Left lung (tissue), 10 donors: ENCODE data around the gene DMD. TPM values are rescaled to one million over a fixed set of nuclear protein-coding genes. Genes with fewer than 3 reads are reported as not detected.

Experiments
- ATAC-seq: fragments of 200-7000 bp; cut with Tn5 transposase; one replicate; pipeline ENCODE4 v1.9.1; 2020; ENCODE audit warnings: moderate library complexity
- DNase-seq, 4 donors: peaks; one replicate each; pipeline ENCODE4 v3.0.0-alpha.2; 2013 to 2020
- H3K27ac ChIP-seq, 2 donors: fragments of 200-600 bp; sonication (generic) in 1 of 2; one replicate each; pipeline versions ENCODE4 v1.5.0 to v1.8.0; 2020 to 2021
- H3K27me3 ChIP-seq, 2 donors: fragments of 200-600 bp; sonication (generic) in 1 of 2; one replicate each; pipeline versions ENCODE4 v1.5.0 to v1.8.0; 2020 to 2021
- H3K36me3 ChIP-seq, 2 donors: fragments of 200-600 bp; sonication (generic) in 1 of 2; one replicate each; pipeline versions ENCODE4 v1.5.0 to v1.8.0; 2020 to 2021
- H3K4me1 ChIP-seq, 2 donors: fragments of 200-600 bp; one replicate each; pipeline ENCODE4 v1.8.0; 2021
- H3K4me3 ChIP-seq, 2 donors: fragments of 200-600 bp; sonication (generic) in 1 of 2; one replicate each; pipeline versions ENCODE4 v1.5.0 to v1.8.0; 2020 to 2021; ENCODE audit warnings: mild to moderate bottlenecking in 1 of 2
- H3K9me3 ChIP-seq, 2 donors: fragments of 200-600 bp; sonication (generic) in 1 of 2; one replicate each; pipeline versions ENCODE4 v1.5.0 to v1.8.0; 2020 to 2021
- CTCF ChIP-seq, 2 donors: fragments of 200-600 bp; sonication (generic) in 1 of 2; IDR thresholded peaks; one replicate each; pipeline versions ENCODE4 v1.5.0 to v1.8.0; 2021; ENCODE audit warnings: antibody characterized with exemption in 2 of 2
- intact Hi-C, 2 donors: fragments of 100-400 bp; cut with DNase I; formaldehyde crosslinking; loops; one replicate each; pipeline versions ENCODE4 v1.11.2 to v1.14.2; 2022
- microRNA-seq, 2 donors: library from miRNA; unstranded; fragments of <30 nt; microRNA quantifications; one replicate each; pipeline ENCODE4, GENCODE V29; 2019
- polyA plus RNA-seq, 6 donors: library from polyadenylated mRNA; unstranded; fragments of 120-200 nt; gene quantifications; one replicate each; pipeline ENCODE4 v1.2.1, GENCODE V29; 2013; ENCODE audit not compliant: insufficient read length in 6 of 6
- total RNA-seq, 2 donors: library from RNA; stranded (reverse); fragmentation: NEBNext Ultra II Directional; extraction: Animal tissue kit (Norgen Biotek cat#: 25700); gene quantifications; one replicate each; pipeline ENCODE4 v1.2.1, GENCODE V29; 2021
- donor health status: DM: no; HTN: yes; CAD: no.
- donor health status: DM: no; HTN: no; CAD: no.

The DMD gene
- total and polyA plus RNA-seq, 8 donors, result 16.6 to 68.8 (median 54.0) TPM

- DNase-seq (no peak), ATAC-seq (no peak)
- Histone ChIP-seq H3K4me3 (no peak within 1 kb of the TSS), H3K36me3 (no peaks in the 10 kb centered on the region), H3K27ac (no peak within 1 kb of the TSS), H3K9me3 (no peaks in the 10 kb centered on the region), H3K27me3 (no peaks in the 10 kb centered on the region), H3K4me1 (no peaks in the 10 kb centered on the region)
- no peak for TF ChIP-seq CTCF (IDR thresholded peaks at IDR 0.05)
- intact Hi-C loops, result no loop called here
Observed at GRCh38 chrX:31071725-31072124, 2139.6 kb downstream of the DMD start, which contains the start of gene FTHL17. TSS of gene FTHL17 (minus strand) at chrX:31072041. CDS start at chrX:31071953, 88 bp downstream.

GRCh38 chrX:31071262-31071661 is 2140.1 kb downstream of the DMD start:
- Histone ChIP-seq H3K27ac (no peak overlapping the region), H3K4me1 (no peaks in the 10 kb centered on the region), H3K9me3 (no peaks in the 10 kb centered on the region), H3K36me3 (no peaks in the 10 kb centered on the region), H3K4me3 (no peak overlapping the region), H3K27me3 (no peaks in the 10 kb centered on the region)
- intact Hi-C loops, result no loop called here
- ATAC-seq (no peak), DNase-seq (peak in 1 of 4 donors; percentile 42)
- no peak for TF ChIP-seq CTCF (IDR thresholded peaks at IDR 0.05)

- peak; percentile 60 for ATAC-seq
- Histone ChIP-seq H3K9me3 (no peaks in the 10 kb centered on the region), H3K36me3 (no peaks in the 10 kb centered on the region), H3K27me3 (no peaks in the 10 kb centered on the region), H3K4me3 (no peak overlapping the region), H3K27ac (no peak overlapping the region), H3K4me1 (no peaks in the 10 kb centered on the region)
- intact Hi-C loops, result no loop called here
- no peak for DNase-seq
- no peak for TF ChIP-seq CTCF (IDR thresholded peaks at IDR 0.05)
Observed at GRCh38 chrX:31070057-31070468, 2141.3 kb downstream of the DMD start.

Small RNA genes within 50 kb of the gene (microRNA-seq; reads per million reads assigned to microRNA genes)
- 0 to 0.14 reads per million in 2 donors for gene MIR3915
- gene MIR548F5, result 0 reads per million in 2 donors
